HCT116 (cell line): Measurements from ENCODE around the gene F2RL2. TPM values are rescaled to one million over a fixed set of nuclear protein-coding genes. Genes with fewer than 3 reads are reported as not detected.

Experiments
- ATAC-seq: fragments of 200-7000 bp; cut with Tn5 transposase; 2 replicates; pipeline ENCODE4 v1.9.1; 2020; ENCODE audit warnings: mild to moderate bottlenecking, moderate library complexity
- BruUV-seq: library from RNA; stranded (reverse); fragments of 400-500 nt; replicated peaks from 2 replicates; lab custom pipeline; 2021; lab: Mats Ljungman, UMichigan
- CTCF ChIA-PET: fragments of 300-600 bp; sonication (Branson Sonifier 250); formaldehyde crosslinking; loops from one replicate; lab custom pipeline; 2021; ENCODE audit warnings: antibody characterized with exemption; lab: Charles Lee
- POLR2A ChIA-PET: fragments of 300-600, 350-600 bp; sonication (Branson Sonifier 250); formaldehyde crosslinking; loops from one replicate; lab custom pipeline; 2021; ENCODE audit warnings: antibody characterized with exemption; lab: Charles Lee
- RAD21 ChIA-PET, 2 experiments: fragments of 300-600 bp; sonication (Branson Sonifier 250); formaldehyde crosslinking; loops; one replicate each; lab custom pipeline; 2023; ENCODE audit warnings: low total read pairs in 2 of 2; ENCODE audit not compliant: uncharacterized antibody in 2 of 2, unreplicated experiment in 2 of 2, low non-redundant PET in 1 of 2; lab: Charles Lee
- DNase-seq: peaks from one replicate; pipeline ENCODE4 v3.0.0-alpha.2; 2010; ENCODE audit warnings: low read depth, low spot score
- H2AFZ ChIP-seq: fragments of 200-600 bp; shearing (Covaris generic), sonication (generic); 2 replicates; pipeline ENCODE4 v1.6.1; 2017; ENCODE audit warnings: low read depth, mixed run types, mixed read lengths, antibody characterized with exemption, low read length; ENCODE audit not compliant: poor library complexity, severe bottlenecking
- H3K27ac ChIP-seq: 2 replicates; pipeline ENCODE4 v1.5.1; 2012; ENCODE audit warnings: low read depth, low read length
- H3K27me3 ChIP-seq: fragments of 200-600 bp; sonication (generic); 2 replicates; pipeline ENCODE4 v1.6.1; 2016; ENCODE audit warnings: mixed run types, low read length, mixed read lengths; ENCODE audit not compliant: insufficient read depth
- H3K36me3 ChIP-seq, 2 experiments: fragments of 200-500 bp in 1 of 2; fragments of 200-600 bp in 1 of 2; sonication (Bioruptor generic) in 1 of 2; sonication (generic) in 1 of 2; 2 replicates each; pipeline versions ENCODE4 v1.5.1 to v1.6.1; 2014 to 2016; ENCODE audit warnings: low read length in 2 of 2, inconsistent platforms in 1 of 2, mixed read lengths in 1 of 2, mixed run types in 1 of 2; ENCODE audit not compliant: insufficient read depth in 2 of 2, control insufficient read depth in 1 of 2
- H3K4me1 ChIP-seq, 2 experiments: fragments of 200-600 bp in 1 of 2; sonication (generic) in 1 of 2; 2 replicates each; pipeline versions ENCODE4 v1.5.1 to v1.6.1; 2012 to 2017; ENCODE audit warnings: low read length in 2 of 2, inconsistent platforms in 1 of 2, mild to moderate bottlenecking in 1 of 2, mixed read lengths in 1 of 2, mixed run types in 1 of 2, moderate library complexity in 1 of 2; ENCODE audit not compliant: insufficient read depth in 2 of 2, control insufficient read depth in 1 of 2
- H3K4me2 ChIP-seq: fragments of 200-600 bp; sonication (generic); 2 replicates; pipeline ENCODE4 v1.6.1; 2017; ENCODE audit warnings: mixed run types, low read length, mixed read lengths
- H3K4me3 ChIP-seq, 2 experiments: fragments of 200-600 bp in 1 of 2; sonication (generic) in 1 of 2; replicated peaks in 1 of 2; 2 replicates each; pipeline ENCODE4 v1.5.1; 2011 to 2016; ENCODE audit warnings: low read length in 2 of 2, control low read depth in 1 of 2, low read depth in 1 of 2, mild to moderate bottlenecking in 1 of 2, mixed read lengths in 1 of 2, mixed run types in 1 of 2
- H3K79me2 ChIP-seq: fragments of 200-600 bp; sonication (generic); 2 replicates; pipeline ENCODE4 v1.6.1; 2017; ENCODE audit warnings: mild to moderate bottlenecking, mixed run types, low read length, moderate library complexity, mixed read lengths; ENCODE audit not compliant: insufficient read depth
- H3K9ac ChIP-seq: fragments of 200-600 bp; sonication (generic); 2 replicates; pipeline ENCODE4 v1.6.1; 2016; ENCODE audit warnings: low read length, mixed read lengths
- H3K9me2 ChIP-seq: fragments of 200-600 bp; sonication (generic), shearing (Covaris generic); 2 replicates; pipeline ENCODE4 v1.6.1; 2017; ENCODE audit warnings: mixed run types, mild to moderate bottlenecking, moderate library complexity; ENCODE audit not compliant: insufficient read depth
- H3K9me3 ChIP-seq, 2 experiments: fragments of 200-500 bp in 1 of 2; fragments of 200-600 bp in 1 of 2; sonication (Bioruptor generic) in 1 of 2; sonication (generic) in 1 of 2; 2 replicates each; pipeline ENCODE4 v1.6.1; 2014 to 2017; ENCODE audit warnings: low read length in 2 of 2, mixed read lengths in 2 of 2, inconsistent platforms in 1 of 2, low read depth in 1 of 2, mild to moderate bottlenecking in 1 of 2, mixed run types in 1 of 2, moderate library complexity in 1 of 2; ENCODE audit not compliant: control insufficient read depth in 1 of 2, insufficient read depth in 1 of 2
- H4K20me1 ChIP-seq: fragments of 200-600 bp; sonication (generic), shearing (Covaris generic); 2 replicates; pipeline ENCODE4 v1.6.1; 2017; ENCODE audit warnings: mixed run types, mild to moderate bottlenecking, moderate library complexity; ENCODE audit not compliant: insufficient read depth
- CBX3 ChIP-seq: IDR thresholded peaks from 2 replicates; pipeline ENCODE4 v1.6.1; 2012; ENCODE audit warnings: low read depth
- CEBPB ChIP-seq: IDR thresholded peaks from 2 replicates; pipeline ENCODE4 v1.6.1; 2012; ENCODE audit warnings: low read depth
- EGR1 ChIP-seq: IDR thresholded peaks from 2 replicates; pipeline ENCODE4 v1.6.1; 2012; ENCODE audit warnings: low read depth
- ELF1 ChIP-seq: IDR thresholded peaks from 2 replicates; pipeline ENCODE4 v1.6.1; 2012; ENCODE audit warnings: low read depth, borderline replicate concordance
- EZH2phosphoT487 ChIP-seq: fragments of 200-600 bp; IDR thresholded peaks from 2 replicates; pipeline ENCODE4 v1.6.1; 2018; ENCODE audit warnings: antibody characterized with exemption, borderline replicate concordance
- FOSL1 ChIP-seq: IDR thresholded peaks from 2 replicates; pipeline ENCODE4 v1.6.1; 2012; ENCODE audit warnings: low read depth
- JUND ChIP-seq: IDR thresholded peaks from 2 replicates; pipeline ENCODE4 v1.6.1; 2012
- POLR2A ChIP-seq: IDR thresholded peaks from 2 replicates; pipeline ENCODE4 v1.7.0; 2011; ENCODE audit warnings: borderline replicate concordance; ENCODE audit not compliant: insufficient read depth, insufficient read length; ENCODE audit errors: extremely low read depth
- POLR2AphosphoS5 ChIP-seq: IDR thresholded peaks from 2 replicates; pipeline ENCODE4 v1.6.1; 2011; ENCODE audit warnings: mild to moderate bottlenecking, low read depth, low read length, moderate library complexity
- RAD21 ChIP-seq: IDR thresholded peaks from 2 replicates; pipeline ENCODE4 v1.6.1; 2012; ENCODE audit warnings: low read depth, mild to moderate bottlenecking
- SIN3A ChIP-seq: IDR thresholded peaks from 2 replicates; pipeline ENCODE4 v1.6.1; 2012; ENCODE audit warnings: low read depth
- SRF ChIP-seq: IDR thresholded peaks from 2 replicates; pipeline ENCODE4 v1.6.1; 2012; ENCODE audit warnings: low read depth
- TCF7L2 ChIP-seq: IDR thresholded peaks from 2 replicates; pipeline ENCODE4 v1.7.0; 2011; ENCODE audit warnings: borderline replicate concordance, inconsistent platforms; ENCODE audit not compliant: insufficient read depth, insufficient read length; ENCODE audit errors: extremely low read depth
- ZFX ChIP-seq: fragments of 450-650 bp; IDR thresholded peaks from 2 replicates; pipeline ENCODE4 v1.6.1; 2017
- ZNF274 ChIP-seq: fragments of 200-500 bp; sonication (Bioruptor generic); IDR thresholded peaks from 2 replicates; pipeline ENCODE4 v1.6.1; 2014; ENCODE audit warnings: mild to moderate bottlenecking, low read depth, low read length, inconsistent platforms
- intact Hi-C: fragments of 100-400 bp; cut with micrococcal nuclease; formaldehyde crosslinking; loops from 2 replicates; pipeline ENCODE4 v1.10.0; 2022
- total RNA-seq: library from RNA; stranded (reverse); gene quantifications from one replicate; pipeline ENCODE4 v1.2.1, GENCODE V29; 2021; ENCODE audit not compliant: unreplicated experiment
- TF ChIP-seq, protein P1 (sequence below): IDR thresholded peaks from 2 replicates; pipeline ENCODE4 v1.6.1; 2012
- TF ChIP-seq, protein P2 (sequence below), 3 experiments: fragments of 200-600 bp in 1 of 3; sonication (generic) in 1 of 3; IDR thresholded peaks in 2 of 3; conservative IDR thresholded peaks in 1 of 3; 2 replicates each; pipeline ENCODE4 v1.5.1; 2012 to 2017; ENCODE audit warnings: low read depth in 2 of 3, low read length in 2 of 3, antibody characterized with exemption in 1 of 3, borderline replicate concordance in 1 of 3, control low read depth in 1 of 3, mild to moderate bottlenecking in 1 of 3, mixed read lengths in 1 of 3, mixed run types in 1 of 3, moderate library complexity in 1 of 3; ENCODE audit not compliant: insufficient read depth in 1 of 3
- TF ChIP-seq, protein P3 (sequence below): IDR thresholded peaks from 2 replicates; pipeline ENCODE4 v1.6.1; 2012; ENCODE audit warnings: low read depth
- TF ChIP-seq, protein P4 (sequence below): IDR thresholded peaks from 2 replicates; pipeline ENCODE4 v1.6.1; 2011; ENCODE audit warnings: mild to moderate bottlenecking, low read length, moderate library complexity; ENCODE audit not compliant: insufficient replicate concordance; ENCODE audit errors: extremely low read depth
- TF ChIP-seq, protein P5 (sequence below): IDR thresholded peaks from 2 replicates; pipeline ENCODE4 v1.6.1; 2012

Gene F2RL2
- total RNA-seq, 1 experiment from 2014 or later, result 0.07 TPM

DNA sequence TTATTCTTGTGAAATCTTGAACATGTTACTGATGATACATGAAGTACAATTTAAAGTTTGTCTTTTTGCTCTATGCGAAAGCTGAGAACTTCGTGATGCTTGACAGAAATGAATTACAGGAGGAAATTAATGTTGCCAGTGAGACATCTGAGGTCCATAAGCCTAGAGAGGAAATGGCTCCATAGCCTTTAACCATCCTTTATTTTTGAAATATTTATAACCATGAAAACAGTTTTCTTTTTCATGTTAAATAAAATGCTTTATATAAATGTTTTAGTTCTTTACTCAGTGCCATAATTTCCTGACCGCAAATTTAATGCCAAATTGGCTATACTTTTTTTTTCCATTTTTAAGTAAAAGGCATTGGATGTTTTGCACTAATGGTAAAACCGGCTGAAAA is 29.1 kb downstream of the F2RL2 start:
- ATAC-seq (no peak), DNase-seq (no peak)
- H3K36me3 ChIP-seq, result no peaks in the 10 kb centered on the region
- H3K9me2 ChIP-seq, result 0 out of 2 replicates have a peak, but pooled peaks cover 2% of the 10 kb centered on the region
- H3K27me3 ChIP-seq, result no peaks in the 10 kb centered on the region
- no peak for TF ChIP-seq CBX3
- TF ChIP-seq, protein P1, sequence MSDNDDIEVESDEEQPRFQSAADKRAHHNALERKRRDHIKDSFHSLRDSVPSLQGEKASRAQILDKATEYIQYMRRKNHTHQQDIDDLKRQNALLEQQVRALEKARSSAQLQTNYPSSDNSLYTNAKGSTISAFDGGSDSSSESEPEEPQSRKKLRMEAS, result no peak
- TF ChIP-seq POLR2AphosphoS5, result no peak
- no peak for TF ChIP-seq FOSL1
- TF ChIP-seq ZNF274, result no peak
- TF ChIP-seq, protein P2, sequence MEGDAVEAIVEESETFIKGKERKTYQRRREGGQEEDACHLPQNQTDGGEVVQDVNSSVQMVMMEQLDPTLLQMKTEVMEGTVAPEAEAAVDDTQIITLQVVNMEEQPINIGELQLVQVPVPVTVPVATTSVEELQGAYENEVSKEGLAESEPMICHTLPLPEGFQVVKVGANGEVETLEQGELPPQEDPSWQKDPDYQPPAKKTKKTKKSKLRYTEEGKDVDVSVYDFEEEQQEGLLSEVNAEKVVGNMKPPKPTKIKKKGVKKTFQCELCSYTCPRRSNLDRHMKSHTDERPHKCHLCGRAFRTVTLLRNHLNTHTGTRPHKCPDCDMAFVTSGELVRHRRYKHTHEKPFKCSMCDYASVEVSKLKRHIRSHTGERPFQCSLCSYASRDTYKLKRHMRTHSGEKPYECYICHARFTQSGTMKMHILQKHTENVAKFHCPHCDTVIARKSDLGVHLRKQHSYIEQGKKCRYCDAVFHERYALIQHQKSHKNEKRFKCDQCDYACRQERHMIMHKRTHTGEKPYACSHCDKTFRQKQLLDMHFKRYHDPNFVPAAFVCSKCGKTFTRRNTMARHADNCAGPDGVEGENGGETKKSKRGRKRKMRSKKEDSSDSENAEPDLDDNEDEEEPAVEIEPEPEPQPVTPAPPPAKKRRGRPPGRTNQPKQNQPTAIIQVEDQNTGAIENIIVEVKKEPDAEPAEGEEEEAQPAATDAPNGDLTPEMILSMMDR (IDR thresholded peaks at IDR 0.05 in 2 of 3, conservative IDR thresholded peaks at IDR 0.05 in 1 of 3; ENCODE audit: borderline replicate concordance in 1 of 3, insufficient read depth in 1 of 3, low read depth in 2 of 3, low read length in 2 of 3), result no peak
- TF ChIP-seq EZH2phosphoT487, result no peak
- no peak for TF ChIP-seq CEBPB
- no peak for TF ChIP-seq ELF1
- no peak for TF ChIP-seq JUND
- no peak for TF ChIP-seq SRF
- TF ChIP-seq, protein P3, sequence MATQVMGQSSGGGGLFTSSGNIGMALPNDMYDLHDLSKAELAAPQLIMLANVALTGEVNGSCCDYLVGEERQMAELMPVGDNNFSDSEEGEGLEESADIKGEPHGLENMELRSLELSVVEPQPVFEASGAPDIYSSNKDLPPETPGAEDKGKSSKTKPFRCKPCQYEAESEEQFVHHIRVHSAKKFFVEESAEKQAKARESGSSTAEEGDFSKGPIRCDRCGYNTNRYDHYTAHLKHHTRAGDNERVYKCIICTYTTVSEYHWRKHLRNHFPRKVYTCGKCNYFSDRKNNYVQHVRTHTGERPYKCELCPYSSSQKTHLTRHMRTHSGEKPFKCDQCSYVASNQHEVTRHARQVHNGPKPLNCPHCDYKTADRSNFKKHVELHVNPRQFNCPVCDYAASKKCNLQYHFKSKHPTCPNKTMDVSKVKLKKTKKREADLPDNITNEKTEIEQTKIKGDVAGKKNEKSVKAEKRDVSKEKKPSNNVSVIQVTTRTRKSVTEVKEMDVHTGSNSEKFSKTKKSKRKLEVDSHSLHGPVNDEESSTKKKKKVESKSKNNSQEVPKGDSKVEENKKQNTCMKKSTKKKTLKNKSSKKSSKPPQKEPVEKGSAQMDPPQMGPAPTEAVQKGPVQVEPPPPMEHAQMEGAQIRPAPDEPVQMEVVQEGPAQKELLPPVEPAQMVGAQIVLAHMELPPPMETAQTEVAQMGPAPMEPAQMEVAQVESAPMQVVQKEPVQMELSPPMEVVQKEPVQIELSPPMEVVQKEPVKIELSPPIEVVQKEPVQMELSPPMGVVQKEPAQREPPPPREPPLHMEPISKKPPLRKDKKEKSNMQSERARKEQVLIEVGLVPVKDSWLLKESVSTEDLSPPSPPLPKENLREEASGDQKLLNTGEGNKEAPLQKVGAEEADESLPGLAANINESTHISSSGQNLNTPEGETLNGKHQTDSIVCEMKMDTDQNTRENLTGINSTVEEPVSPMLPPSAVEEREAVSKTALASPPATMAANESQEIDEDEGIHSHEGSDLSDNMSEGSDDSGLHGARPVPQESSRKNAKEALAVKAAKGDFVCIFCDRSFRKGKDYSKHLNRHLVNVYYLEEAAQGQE, result no peak
- TF ChIP-seq ZFX, result no peak
- TF ChIP-seq SIN3A, result no peak
- TF ChIP-seq, protein P4, sequence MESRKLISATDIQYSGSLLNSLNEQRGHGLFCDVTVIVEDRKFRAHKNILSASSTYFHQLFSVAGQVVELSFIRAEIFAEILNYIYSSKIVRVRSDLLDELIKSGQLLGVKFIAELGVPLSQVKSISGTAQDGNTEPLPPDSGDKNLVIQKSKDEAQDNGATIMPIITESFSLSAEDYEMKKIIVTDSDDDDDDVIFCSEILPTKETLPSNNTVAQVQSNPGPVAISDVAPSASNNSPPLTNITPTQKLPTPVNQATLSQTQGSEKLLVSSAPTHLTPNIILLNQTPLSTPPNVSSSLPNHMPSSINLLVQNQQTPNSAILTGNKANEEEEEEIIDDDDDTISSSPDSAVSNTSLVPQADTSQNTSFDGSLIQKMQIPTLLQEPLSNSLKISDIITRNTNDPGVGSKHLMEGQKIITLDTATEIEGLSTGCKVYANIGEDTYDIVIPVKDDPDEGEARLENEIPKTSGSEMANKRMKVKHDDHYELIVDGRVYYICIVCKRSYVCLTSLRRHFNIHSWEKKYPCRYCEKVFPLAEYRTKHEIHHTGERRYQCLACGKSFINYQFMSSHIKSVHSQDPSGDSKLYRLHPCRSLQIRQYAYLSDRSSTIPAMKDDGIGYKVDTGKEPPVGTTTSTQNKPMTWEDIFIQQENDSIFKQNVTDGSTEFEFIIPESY, result no peak
- no peak for TF ChIP-seq RAD21
- TF ChIP-seq POLR2A, result no peak
- no peak for TF ChIP-seq EGR1
- TF ChIP-seq TCF7L2, result no peak
- TF ChIP-seq, protein P5, sequence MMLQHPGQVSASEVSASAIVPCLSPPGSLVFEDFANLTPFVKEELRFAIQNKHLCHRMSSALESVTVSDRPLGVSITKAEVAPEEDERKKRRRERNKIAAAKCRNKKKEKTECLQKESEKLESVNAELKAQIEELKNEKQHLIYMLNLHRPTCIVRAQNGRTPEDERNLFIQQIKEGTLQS, result no peak
- ChIA-PET CTCF (no interaction called here), POLR2A (no interaction called here), RAD21 (no interaction called here)
- H3K4me1 ChIP-seq, result no peaks in the 10 kb centered on the region
- H3K79me2 ChIP-seq, result no peaks in the 10 kb centered on the region
- no peaks in the 10 kb centered on the region for H4K20me1 ChIP-seq
- H3K4me2 ChIP-seq, result no peak overlapping the region
- no peaks in the 10 kb centered on the region for H3K9me3 ChIP-seq
- no peak overlapping the region for H3K4me3 ChIP-seq
- intact Hi-C loops, result no loop called here
- H3K27ac ChIP-seq, result no peak overlapping the region
- BruUV-seq, result no TSS peak
- no peak overlapping the region for H2AFZ ChIP-seq
- no peak overlapping the region for H3K9ac ChIP-seq
